Neural progenitor cell (in vitro differentiated cells): Measurements from ENCODE around the gene TLR5. TPM values are rescaled to one million over a fixed set of nuclear protein-coding genes. Genes with fewer than 3 reads are reported as not detected.

Experiments used
- DNase-seq: peaks from one replicate; pipeline ENCODE4 v3.0.0-alpha.2; 2016; ENCODE audit warnings: low spot score
- H2AFZ ChIP-seq: fragments of 200-600 bp; sonication (generic); replicated peaks from 2 replicates; pipeline ENCODE4 v1.6.1; 2016; ENCODE audit warnings: antibody characterized with exemption
- H3F3A ChIP-seq: fragments of 200-600 bp; sonication (generic); 2 replicates; pipeline ENCODE4 v1.6.1; 2016; ENCODE audit warnings: antibody characterized with exemption, low read depth
- H3K27ac ChIP-seq: fragments of 200-600 bp; sonication (generic); 2 replicates; pipeline ENCODE4 v1.5.1; 2016; ENCODE audit warnings: mild to moderate bottlenecking
- H3K27me3 ChIP-seq: fragments of 200-600 bp; sonication (generic); 2 replicates; pipeline ENCODE4 v1.6.1; 2016; ENCODE audit warnings: mild to moderate bottlenecking, moderate library complexity
- H3K36me3 ChIP-seq: fragments of 200-600 bp; sonication (generic); 2 replicates; pipeline ENCODE4 v1.5.1; 2016
- H3K4me1 ChIP-seq: fragments of 200-600 bp; sonication (generic); 2 replicates; pipeline ENCODE4 v1.6.1; 2016; ENCODE audit warnings: mixed run types
- H3K4me2 ChIP-seq: fragments of 200-600 bp; sonication (generic); 2 replicates; pipeline ENCODE4 v1.6.1; 2016
- H3K4me3 ChIP-seq: fragments of 200-600 bp; sonication (generic); 2 replicates; pipeline ENCODE4 v1.5.1; 2016
- H3K79me2 ChIP-seq: fragments of 200-600 bp; sonication (generic); 2 replicates; pipeline ENCODE4 v1.6.1; 2016; ENCODE audit warnings: low read depth
- H3K9ac ChIP-seq: fragments of 200-600 bp; sonication (generic); 2 replicates; pipeline ENCODE4 v1.6.1; 2016
- H3K9me3 ChIP-seq: fragments of 200-600 bp; sonication (generic); 2 replicates; pipeline ENCODE4 v1.5.1; 2016; ENCODE audit warnings: low read depth
- H4K20me1 ChIP-seq: fragments of 200-600 bp; sonication (generic); 2 replicates; pipeline ENCODE4 v1.6.1; 2016; ENCODE audit warnings: low read depth
- H3K27ac Mint-ChIP-seq: 3 replicates; pipeline ENCODE4 v1.8.0; 2021; ENCODE audit warnings: mixed read lengths
- H3K27me3 Mint-ChIP-seq: 2 replicates; pipeline ENCODE4 v1.8.0; 2022; ENCODE audit warnings: low read depth, mild to moderate bottlenecking, inconsistent platforms, moderate library complexity, mixed read lengths; ENCODE audit not compliant: insufficient read depth
- H3K36me3 Mint-ChIP-seq: 3 replicates; pipeline ENCODE4 v1.8.0; 2021; ENCODE audit warnings: mixed read lengths
- H3K4me1 Mint-ChIP-seq: 3 replicates; pipeline ENCODE4 v1.8.0; 2021; ENCODE audit warnings: mixed read lengths
- H3K4me3 Mint-ChIP-seq: 3 replicates; pipeline ENCODE4 v1.8.0; 2021; ENCODE audit warnings: mild to moderate bottlenecking, moderate library complexity, mixed read lengths
- H3K9me3 Mint-ChIP-seq: 3 replicates; pipeline ENCODE4 v1.8.0; 2020; ENCODE audit warnings: mixed read lengths
- EZH2 ChIP-seq: fragments of 200-600 bp; sonication (generic); IDR thresholded peaks from 2 replicates; pipeline ENCODE4 v1.6.1; 2017; ENCODE audit warnings: antibody characterized with exemption, mild to moderate bottlenecking, moderate library complexity
- EZH2phosphoT487 ChIP-seq: fragments of 200-600 bp; sonication (generic); IDR thresholded peaks from 2 replicates; pipeline ENCODE4 v1.6.1; 2017; ENCODE audit warnings: antibody characterized with exemption
- total RNA-seq: library from RNA; depleted of rRNA; stranded (reverse); fragments of >200 nt; gene quantifications from 2 replicates; pipeline ENCODE4 v1.2.3, GENCODE V29; 2015; ENCODE audit warnings: low replicate concordance
- TF ChIP-seq, protein P1 (sequence below): fragments of 200-600 bp; sonication (generic); IDR thresholded peaks from 2 replicates; pipeline ENCODE4 v1.5.1; 2017; ENCODE audit warnings: antibody characterized with exemption, mild to moderate bottlenecking

Gene TLR5
- total RNA-seq, 1 donor from 2014 or later, result 0.30 TPM

DNA sequence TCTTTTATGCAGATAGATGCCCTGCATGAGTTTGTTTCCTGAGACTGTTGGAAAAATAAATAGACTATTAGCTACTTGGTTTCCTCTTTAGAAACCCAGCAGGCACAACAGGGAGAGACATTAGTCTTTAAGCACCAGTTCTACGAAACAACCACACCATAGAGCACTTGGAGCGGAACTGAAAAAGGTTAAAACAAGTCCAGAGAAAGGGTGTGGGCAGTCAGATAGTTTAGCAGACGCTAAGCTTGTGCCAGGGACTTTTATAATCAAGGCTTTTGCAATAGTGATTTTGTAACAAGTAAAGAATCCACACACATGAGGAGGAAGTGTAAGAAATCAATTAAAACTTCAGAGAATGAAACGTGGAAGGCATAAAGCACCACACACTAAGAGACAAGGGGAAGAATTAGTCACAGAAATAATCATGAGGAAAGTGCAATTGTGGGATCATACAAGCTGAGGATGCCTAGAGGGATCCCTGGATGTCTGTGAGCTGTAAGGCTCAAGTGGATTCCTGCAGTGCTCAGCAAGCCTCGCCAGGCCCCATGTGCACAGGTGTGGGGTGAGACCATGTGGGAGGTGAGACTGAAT lies 37.8 kb upstream of the TLR5 start:
- Mint-ChIP-seq H3K27me3 (peaks cover 4% of the 10 kb centered on the region), H3K4me1 (peaks cover 14% of the 10 kb centered on the region), H3K27ac (no peak overlapping the region), H3K36me3 (no peaks in the 10 kb centered on the region), H3K4me3 (no peak overlapping the region), H3K9me3 (no peaks in the 10 kb centered on the region)
- no peak overlapping the region for H3K4me3 ChIP-seq
- H3K4me2 ChIP-seq, result peak overlapping the region; percentile 31
- H2AFZ ChIP-seq, result no peak overlapping the region
- H3K9me3 ChIP-seq, result no peaks in the 10 kb centered on the region
- H3F3A ChIP-seq, result no peaks in the 10 kb centered on the region
- peaks cover 16% of the 10 kb centered on the region for H3K4me1 ChIP-seq
- no peak for TF ChIP-seq EZH2
- TF ChIP-seq, protein P1, sequence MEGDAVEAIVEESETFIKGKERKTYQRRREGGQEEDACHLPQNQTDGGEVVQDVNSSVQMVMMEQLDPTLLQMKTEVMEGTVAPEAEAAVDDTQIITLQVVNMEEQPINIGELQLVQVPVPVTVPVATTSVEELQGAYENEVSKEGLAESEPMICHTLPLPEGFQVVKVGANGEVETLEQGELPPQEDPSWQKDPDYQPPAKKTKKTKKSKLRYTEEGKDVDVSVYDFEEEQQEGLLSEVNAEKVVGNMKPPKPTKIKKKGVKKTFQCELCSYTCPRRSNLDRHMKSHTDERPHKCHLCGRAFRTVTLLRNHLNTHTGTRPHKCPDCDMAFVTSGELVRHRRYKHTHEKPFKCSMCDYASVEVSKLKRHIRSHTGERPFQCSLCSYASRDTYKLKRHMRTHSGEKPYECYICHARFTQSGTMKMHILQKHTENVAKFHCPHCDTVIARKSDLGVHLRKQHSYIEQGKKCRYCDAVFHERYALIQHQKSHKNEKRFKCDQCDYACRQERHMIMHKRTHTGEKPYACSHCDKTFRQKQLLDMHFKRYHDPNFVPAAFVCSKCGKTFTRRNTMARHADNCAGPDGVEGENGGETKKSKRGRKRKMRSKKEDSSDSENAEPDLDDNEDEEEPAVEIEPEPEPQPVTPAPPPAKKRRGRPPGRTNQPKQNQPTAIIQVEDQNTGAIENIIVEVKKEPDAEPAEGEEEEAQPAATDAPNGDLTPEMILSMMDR, result no peak
- no peak for TF ChIP-seq EZH2phosphoT487
- H4K20me1 ChIP-seq, result no peaks in the 10 kb centered on the region
- H3K27ac ChIP-seq, result no peak overlapping the region
- no peaks in the 10 kb centered on the region for H3K79me2 ChIP-seq
- DNase-seq, result no peak
- no peaks in the 10 kb centered on the region for H3K36me3 ChIP-seq
- no peaks in the 10 kb centered on the region for H3K27me3 ChIP-seq
- H3K9ac ChIP-seq, result no peak overlapping the region

DNA sequence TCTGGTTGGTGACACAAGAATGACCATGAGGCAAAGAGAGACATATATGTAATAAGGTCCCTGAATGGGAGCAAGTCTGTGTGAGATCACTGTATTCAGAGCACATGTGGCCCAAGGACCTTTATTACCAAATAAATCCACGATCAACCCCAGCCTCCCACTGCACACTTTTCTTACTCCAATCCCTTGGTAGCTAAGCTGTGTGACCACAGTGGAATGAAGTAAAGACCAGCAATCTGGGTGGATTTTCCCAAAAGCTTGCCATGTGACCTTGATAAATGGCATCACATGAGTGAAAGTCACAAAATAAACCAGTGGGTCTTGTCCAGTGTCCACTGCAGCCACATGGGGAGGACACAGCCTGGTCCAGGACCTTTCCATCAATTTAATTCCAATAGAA lies 36.7 kb upstream of the TLR5 start:
- Histone ChIP-seq H2AFZ (no peak overlapping the region), H3K9ac (no peak overlapping the region), H3K4me1 (peaks cover 16% of the 10 kb centered on the region), H3K9me3 (no peaks in the 10 kb centered on the region), H3K36me3 (no peaks in the 10 kb centered on the region), H3K27me3 (no peaks in the 10 kb centered on the region), H3F3A (no peaks in the 10 kb centered on the region), H3K79me2 (no peaks in the 10 kb centered on the region), H4K20me1 (no peaks in the 10 kb centered on the region), H3K27ac (no peak overlapping the region), H3K4me2 (no peak overlapping the region), H3K4me3 (no peak overlapping the region)
- Mint-ChIP-seq H3K36me3 (no peaks in the 10 kb centered on the region), H3K4me1 (peaks cover 14% of the 10 kb centered on the region), H3K9me3 (no peaks in the 10 kb centered on the region), H3K4me3 (no peak overlapping the region), H3K27me3 (peaks cover under 1% of the 10 kb centered on the region), H3K27ac (no peak overlapping the region)
- TF ChIP-seq EZH2 (no peak), EZH2phosphoT487 (no peak)
- TF ChIP-seq, protein P1, result no peak
- no peak for DNase-seq

DNA sequence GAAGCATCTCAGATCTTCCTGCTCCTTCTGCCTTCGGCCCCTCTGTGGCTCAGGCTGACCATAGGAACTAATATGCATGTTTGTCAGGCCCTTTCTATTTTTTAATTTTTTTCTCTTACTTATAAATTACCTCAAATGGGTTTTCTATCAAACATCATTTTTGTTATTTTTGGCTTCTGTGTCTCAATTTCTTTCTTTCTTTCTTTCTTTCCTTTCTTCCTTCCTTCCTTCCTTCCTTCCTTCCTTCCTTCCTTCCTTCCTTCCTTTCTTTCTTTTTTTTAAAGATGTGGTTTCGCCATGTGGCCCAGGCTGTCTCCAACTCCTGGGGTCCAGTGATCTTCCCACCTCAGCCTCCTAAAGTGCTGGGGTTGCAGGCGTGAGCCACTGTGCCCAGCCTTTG lies 36.2 kb upstream of the TLR5 start:
- Mint-ChIP-seq H3K36me3 (no peaks in the 10 kb centered on the region), H3K9me3 (no peaks in the 10 kb centered on the region), H3K27ac (no peak overlapping the region), H3K27me3 (no peaks in the 10 kb centered on the region), H3K4me1 (peaks cover 14% of the 10 kb centered on the region), H3K4me3 (no peak overlapping the region)
- no peak overlapping the region for H3K9ac ChIP-seq
- no peak overlapping the region for H3K4me3 ChIP-seq
- peaks cover 16% of the 10 kb centered on the region for H3K4me1 ChIP-seq
- H3K27me3 ChIP-seq, result no peaks in the 10 kb centered on the region
- TF ChIP-seq EZH2, result no peak
- no peak overlapping the region for H3K4me2 ChIP-seq
- no peaks in the 10 kb centered on the region for H3K79me2 ChIP-seq
- H4K20me1 ChIP-seq, result no peaks in the 10 kb centered on the region
- H2AFZ ChIP-seq, result no peak overlapping the region
- no peak overlapping the region for H3K27ac ChIP-seq
- H3K36me3 ChIP-seq, result no peaks in the 10 kb centered on the region
- no peaks in the 10 kb centered on the region for H3K9me3 ChIP-seq
- DNase-seq, result no peak
- H3F3A ChIP-seq, result no peaks in the 10 kb centered on the region

DNA sequence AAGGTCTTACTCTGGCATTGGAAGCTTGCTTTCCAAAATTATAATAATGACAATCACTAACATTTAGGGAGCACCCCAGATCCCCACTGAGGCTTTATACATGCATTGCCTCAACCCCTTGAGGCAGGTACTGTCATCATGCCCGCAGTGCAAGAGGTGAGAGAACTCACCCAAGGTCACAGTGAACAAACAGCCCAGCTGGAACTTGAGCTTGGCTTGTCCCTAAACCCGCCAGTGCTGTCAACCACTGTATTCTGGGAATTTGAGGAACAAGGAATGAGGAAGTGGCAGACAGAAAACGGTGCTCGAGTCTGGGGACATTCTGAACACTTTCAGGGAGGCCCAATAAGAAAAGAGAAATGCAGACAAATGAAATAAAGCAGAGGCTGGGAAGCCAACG lies 34.6 kb upstream of the TLR5 start:
- Histone ChIP-seq H2AFZ (no peak overlapping the region), H3K4me2 (no peak overlapping the region), H3K79me2 (no peaks in the 10 kb centered on the region), H3K4me1 (peaks cover 16% of the 10 kb centered on the region), H3K27me3 (no peaks in the 10 kb centered on the region), H3K36me3 (no peaks in the 10 kb centered on the region), H3K9me3 (no peaks in the 10 kb centered on the region), H3K27ac (no peak overlapping the region), H4K20me1 (no peaks in the 10 kb centered on the region), H3K4me3 (no peak overlapping the region), H3K9ac (no peak overlapping the region), H3F3A (no peaks in the 10 kb centered on the region)
- no peaks in the 10 kb centered on the region for H3K27me3 Mint-ChIP-seq
- DNase-seq, result no peak
- no peaks in the 10 kb centered on the region for H3K36me3 Mint-ChIP-seq
- H3K9me3 Mint-ChIP-seq, result no peaks in the 10 kb centered on the region
- H3K27ac Mint-ChIP-seq, result no peak overlapping the region
- no peak overlapping the region for H3K4me3 Mint-ChIP-seq
- H3K4me1 Mint-ChIP-seq, result peaks cover 14% of the 10 kb centered on the region
- TF ChIP-seq EZH2 (no peak), EZH2phosphoT487 (no peak)
- TF ChIP-seq, protein P1, result no peak
